Activated CD8-positive, alpha-beta T cell treated with anti-CD3 and anti-CD28 coated beads for 36 hours (primary cell): ENCODE results near the gene PPP1R16B. TPM values are rescaled to one million over a fixed set of nuclear protein-coding genes. Genes with fewer than 3 reads are reported as not detected.
A peak's percentile ranks its signal among the peaks of the same experiment; 100 is the strongest.

Experiments used
- ATAC-seq: fragments of 200-7000 bp; cut with Tn5 transposase; one replicate; pipeline ENCODE4 v1.10.0; 2021; ENCODE audit warnings: mild to moderate bottlenecking, moderate library complexity
- CTCF ChIA-PET: fragments of 350-600 bp; sonication (Branson Sonifier 250); formaldehyde crosslinking; loops from one replicate; lab custom pipeline; 2021; ENCODE audit warnings: antibody characterized with exemption; lab: Charles Lee
- POLR2A ChIA-PET: fragments of 350-600 bp; sonication (Branson Sonifier 250); formaldehyde crosslinking; loops from one replicate; lab custom pipeline; 2021; ENCODE audit warnings: antibody characterized with exemption; lab: Charles Lee
- DNase-seq: peaks from one replicate; pipeline ENCODE4 v3.0.0-alpha.2; 2020
- H3K27ac Mint-ChIP-seq: one replicate; pipeline ENCODE4 v1.8.0; 2021; ENCODE audit warnings: mild to moderate bottlenecking, mixed read lengths
- H3K27me3 Mint-ChIP-seq: one replicate; pipeline ENCODE4 v1.8.0; 2021; ENCODE audit warnings: mixed read lengths
- H3K36me3 Mint-ChIP-seq: one replicate; pipeline ENCODE4 v1.8.0; 2021; ENCODE audit warnings: low read depth, mixed read lengths
- H3K4me1 Mint-ChIP-seq: one replicate; pipeline ENCODE4 v1.8.0; 2021; ENCODE audit warnings: low read depth, mixed read lengths
- H3K4me3 Mint-ChIP-seq: one replicate; pipeline ENCODE4 v1.8.0; 2021; ENCODE audit warnings: mild to moderate bottlenecking, moderate library complexity, mixed read lengths
- H3K9me3 Mint-ChIP-seq: one replicate; pipeline ENCODE4 v1.8.0; 2021; ENCODE audit warnings: mixed read lengths
- intact Hi-C: fragments of 100-400 bp; cut with micrococcal nuclease; formaldehyde crosslinking; loops from one replicate; pipeline ENCODE4 v1.10.0; 2022
- total RNA-seq, 2 experiments: library from RNA; stranded (reverse); gene quantifications; one replicate each; pipeline ENCODE4 v1.2.3, GENCODE V29; 2021
- TF ChIP-seq, protein P1 (sequence below): fragments of 200-600 bp; IDR thresholded peaks from one replicate; pipeline ENCODE4 v1.8.0; 2022; ENCODE audit warnings: antibody characterized with exemption, mild to moderate bottlenecking

The PPP1R16B gene
- total RNA-seq, 2 experiments from 2014 or later: 74.9 to 81.4 TPM

DNA sequence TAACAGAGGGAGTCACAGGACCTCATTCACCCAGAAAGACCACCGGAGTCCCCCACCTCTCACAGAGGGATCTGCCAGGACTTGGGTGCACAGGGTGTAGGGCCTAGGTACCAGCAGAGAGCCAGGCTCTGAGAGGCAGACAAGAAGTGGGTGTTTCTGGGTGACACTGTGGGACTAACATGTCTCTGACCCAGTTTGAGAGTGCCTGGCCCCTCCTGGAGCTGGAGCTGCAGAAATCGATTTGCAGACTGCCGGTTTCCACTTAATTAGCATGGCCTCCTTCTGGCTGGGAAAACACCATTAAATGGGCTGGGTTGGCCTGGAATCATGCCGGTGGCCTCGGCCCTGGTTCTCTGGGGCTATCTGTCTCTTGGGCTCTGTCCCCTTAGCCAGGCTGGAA, 59.2 kb downstream of the PPP1R16B start:
- Mint-ChIP-seq H3K9me3 (no peaks in the 10 kb centered on the region), H3K27ac (peak overlapping the region; percentile 79), H3K4me3 (no peak overlapping the region), H3K36me3 (peaks cover 28% of the 10 kb centered on the region), H3K27me3 (no peaks in the 10 kb centered on the region), H3K4me1 (peaks cover 57% of the 10 kb centered on the region)
- no peak for ATAC-seq
- TF ChIP-seq, protein P1, sequence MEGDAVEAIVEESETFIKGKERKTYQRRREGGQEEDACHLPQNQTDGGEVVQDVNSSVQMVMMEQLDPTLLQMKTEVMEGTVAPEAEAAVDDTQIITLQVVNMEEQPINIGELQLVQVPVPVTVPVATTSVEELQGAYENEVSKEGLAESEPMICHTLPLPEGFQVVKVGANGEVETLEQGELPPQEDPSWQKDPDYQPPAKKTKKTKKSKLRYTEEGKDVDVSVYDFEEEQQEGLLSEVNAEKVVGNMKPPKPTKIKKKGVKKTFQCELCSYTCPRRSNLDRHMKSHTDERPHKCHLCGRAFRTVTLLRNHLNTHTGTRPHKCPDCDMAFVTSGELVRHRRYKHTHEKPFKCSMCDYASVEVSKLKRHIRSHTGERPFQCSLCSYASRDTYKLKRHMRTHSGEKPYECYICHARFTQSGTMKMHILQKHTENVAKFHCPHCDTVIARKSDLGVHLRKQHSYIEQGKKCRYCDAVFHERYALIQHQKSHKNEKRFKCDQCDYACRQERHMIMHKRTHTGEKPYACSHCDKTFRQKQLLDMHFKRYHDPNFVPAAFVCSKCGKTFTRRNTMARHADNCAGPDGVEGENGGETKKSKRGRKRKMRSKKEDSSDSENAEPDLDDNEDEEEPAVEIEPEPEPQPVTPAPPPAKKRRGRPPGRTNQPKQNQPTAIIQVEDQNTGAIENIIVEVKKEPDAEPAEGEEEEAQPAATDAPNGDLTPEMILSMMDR: no peak
- CTCF ChIA-PET: no interaction called here
- DNase-seq: no peak
- POLR2A ChIA-PET: no interaction called here
- intact Hi-C loops: no loop called here

DNA sequence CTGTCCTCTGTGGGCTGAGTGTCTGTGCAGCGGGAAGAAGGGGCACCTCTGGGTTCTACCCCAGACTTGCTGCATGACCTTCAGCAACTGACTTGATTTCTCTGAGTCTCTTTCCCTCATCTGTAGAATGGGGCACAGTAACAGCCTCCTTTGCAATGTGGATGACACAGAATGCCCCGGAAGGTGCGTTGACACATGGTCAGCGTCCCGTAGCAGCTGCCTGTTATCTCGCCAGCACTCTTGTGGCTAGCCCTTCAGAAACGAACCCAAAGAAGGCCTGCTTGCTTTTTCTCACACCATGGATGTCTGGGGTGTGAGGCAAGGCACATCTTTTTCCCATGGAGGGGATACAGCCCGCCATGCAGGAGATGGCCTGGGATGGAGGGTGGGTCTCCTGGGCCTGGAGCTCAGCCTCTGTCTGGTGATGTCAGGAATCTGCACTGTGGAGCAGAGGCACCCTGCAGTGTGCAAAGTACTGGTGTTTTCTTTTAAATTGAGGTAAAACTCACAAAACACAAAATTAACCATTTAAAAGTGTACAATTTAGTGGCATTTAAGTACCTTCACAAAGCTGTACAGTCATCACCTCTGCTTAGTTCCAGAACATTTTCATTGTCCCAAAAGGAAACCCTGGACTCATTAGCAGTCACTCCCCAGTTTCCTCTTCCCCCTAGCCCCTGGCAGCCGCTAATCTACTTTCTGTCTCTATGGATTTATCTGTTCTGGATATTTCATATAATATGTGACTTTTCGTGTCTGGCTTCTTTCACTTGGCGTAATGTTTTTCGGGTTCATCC, 61.0 kb downstream of the PPP1R16B start:
- ATAC-seq: no peak
- Mint-ChIP-seq H3K27me3 (no peaks in the 10 kb centered on the region), H3K4me1 (peaks cover 60% of the 10 kb centered on the region), H3K9me3 (no peaks in the 10 kb centered on the region), H3K36me3 (peaks cover 32% of the 10 kb centered on the region), H3K4me3 (no peak overlapping the region), H3K27ac (no peak overlapping the region)
- CTCF ChIA-PET: no interaction called here
- TF ChIP-seq, protein P1: no peak
- intact Hi-C loops: no loop called here
- no peak for DNase-seq
- POLR2A ChIA-PET: no interaction called here

- H3K27ac Mint-ChIP-seq: no peak overlapping the region
These were observed 61.5 kb downstream of the PPP1R16B start for GRCh38 chr20:38867062-38867359.

DNA sequence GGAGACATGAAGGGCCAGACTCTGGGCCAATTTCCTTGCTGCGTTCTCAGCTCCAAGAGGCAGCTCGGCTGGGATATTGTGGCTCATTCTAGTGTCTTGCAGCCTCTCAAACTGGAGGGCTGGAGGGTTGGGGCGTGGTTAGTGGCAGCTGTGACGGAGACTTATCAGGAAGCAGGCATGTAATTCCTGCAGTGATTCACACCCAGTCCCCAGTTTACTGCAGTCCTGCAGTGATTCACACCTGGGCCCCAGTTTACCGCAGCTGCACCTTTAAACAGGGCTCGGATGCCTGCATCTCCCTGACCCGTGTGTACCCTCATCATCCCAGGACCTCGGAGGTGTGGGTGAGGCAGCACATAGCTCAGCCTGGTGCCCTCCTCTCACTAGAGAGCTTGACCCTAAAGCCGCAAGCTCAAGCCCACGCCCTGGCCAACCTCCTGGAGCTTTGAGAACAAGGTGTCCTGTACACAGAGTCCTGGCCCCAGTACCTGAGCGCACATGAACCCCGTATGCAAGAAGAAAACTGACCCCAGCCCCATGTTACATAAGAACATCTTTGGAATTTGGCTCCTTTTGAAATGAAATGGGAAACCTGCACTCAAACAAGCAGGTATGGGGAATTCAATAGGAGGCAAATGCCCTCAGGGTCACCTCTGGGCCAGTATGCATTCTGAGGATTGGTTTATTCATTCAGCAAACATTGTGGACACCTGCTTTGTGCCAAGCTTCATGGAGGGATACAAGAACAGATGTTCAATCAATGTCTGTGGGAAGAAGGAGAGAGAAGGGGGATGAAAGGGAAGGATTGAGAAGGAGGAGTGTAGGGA, 65.4 kb downstream of the PPP1R16B start:
- Mint-ChIP-seq H3K27ac (peak overlapping the region; percentile 75), H3K27me3 (no peaks in the 10 kb centered on the region), H3K36me3 (peaks cover 28% of the 10 kb centered on the region), H3K9me3 (no peaks in the 10 kb centered on the region), H3K4me3 (no peak overlapping the region), H3K4me1 (peaks cover 76% of the 10 kb centered on the region)
- DNase-seq (peak; percentile 53), ATAC-seq (no peak)
- intact Hi-C loops: loop anchor here (5.0 kb wide), 2 partner anchors 39 to 64 kb away; partner anchors contain the start of gene PPP1R16B
- ChIA-PET CTCF (interaction anchor here (0.9 to 2.2 kb wide), 4 partner anchors 9 to 22 kb away, joined by 3 to 9 read pairs (median 4); no protein-coding TSS in a partner anchor), POLR2A (interaction anchor here (0.5 to 2.4 kb wide), 4 partner anchors 8 to 551 kb away, joined by 3 to 9 read pairs (median 3); no protein-coding TSS in a partner anchor)
- TF ChIP-seq, protein P1: no peak

More at GRCh38 chr20:38867062-38867359, 61.5 kb downstream of the PPP1R16B start:
- intact Hi-C loops: no loop called here
- Mint-ChIP-seq H3K27me3 (no peaks in the 10 kb centered on the region), H3K9me3 (no peaks in the 10 kb centered on the region), H3K36me3 (peaks cover 32% of the 10 kb centered on the region), H3K4me1 (peaks cover 62% of the 10 kb centered on the region), H3K4me3 (no peak overlapping the region)
- ChIA-PET CTCF (interaction anchor here (1.0 kb wide), 1 partner anchor 9 kb away, joined by 3 read pairs; no protein-coding TSS in a partner anchor), POLR2A (no interaction called here)
- ATAC-seq (no peak), DNase-seq (no peak)
- TF ChIP-seq, protein P1: no peak
